Ishikawa (cell line): ENCODE data around the gene CDC42BPA.

Experiments used
- EGR1 ChIP-seq: IDR thresholded peaks from 2 replicates; pipeline ENCODE4 v1.6.1; 2012
- FOXM1 ChIP-seq: IDR thresholded peaks from 2 replicates; pipeline ENCODE4 v1.6.1; 2012; ENCODE audit warnings: low read depth, borderline replicate concordance
- TF ChIP-seq, protein P1 (sequence below): IDR thresholded peaks from 2 replicates; pipeline ENCODE4 v1.6.1; 2012

DNA sequence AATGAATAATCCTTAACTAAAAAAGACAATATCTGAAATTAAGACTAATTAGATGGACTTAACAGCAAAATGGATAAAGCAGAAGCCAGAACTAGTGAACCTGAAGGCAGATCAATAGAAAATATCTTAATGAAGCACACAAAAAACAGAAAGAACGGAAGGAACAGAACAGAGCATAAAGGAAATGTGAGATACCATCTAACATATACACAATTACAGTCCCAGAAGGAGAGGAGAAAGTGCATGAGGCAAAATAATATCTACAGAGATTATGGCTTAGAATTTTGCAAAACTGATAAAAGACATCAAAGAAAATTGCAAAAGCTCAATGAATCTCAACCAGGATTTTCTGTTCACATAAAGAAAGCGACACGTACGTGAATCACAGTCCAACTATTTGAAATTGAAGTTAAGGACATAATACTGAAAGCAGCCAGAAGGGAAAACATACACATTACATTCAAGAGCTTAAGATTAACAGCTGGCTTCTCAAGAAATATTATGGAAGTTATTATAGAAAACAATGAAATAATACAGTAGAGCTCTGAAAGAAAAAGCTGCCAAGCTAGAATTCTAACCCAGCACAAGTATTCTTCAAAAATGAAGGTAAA lies 182.0 kb downstream of the CDC42BPA start:
- TF ChIP-seq FOXM1, result no peak
- TF ChIP-seq EGR1, result no peak
- TF ChIP-seq, protein P1, sequence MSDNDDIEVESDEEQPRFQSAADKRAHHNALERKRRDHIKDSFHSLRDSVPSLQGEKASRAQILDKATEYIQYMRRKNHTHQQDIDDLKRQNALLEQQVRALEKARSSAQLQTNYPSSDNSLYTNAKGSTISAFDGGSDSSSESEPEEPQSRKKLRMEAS, result no peak
